K562 (cell line): ENCODE results near the gene IRF2BP2. TPM values are rescaled to one million over a fixed set of nuclear protein-coding genes. Genes with fewer than 3 reads are reported as not detected.

Experiments
- BACH1 ChIP-seq: fragments of 200-800 bp; sonication (Bioruptor generic); IDR thresholded peaks from 2 replicates; pipeline ENCODE4 v1.6.1; 2016; ENCODE audit warnings: missing genetic modification characterization, missing compliant biosample characterization
- EHMT2 ChIP-seq: fragments of 450-650 bp; IDR thresholded peaks from 2 replicates; pipeline ENCODE4 v1.6.1; 2018; ENCODE audit warnings: antibody characterized with exemption
- GATAD2A ChIP-seq: fragments of 450-650 bp; IDR thresholded peaks from 2 replicates; pipeline ENCODE4 v1.6.1; 2017
- HDAC2 ChIP-seq: fragments of 450-650 bp; IDR thresholded peaks from 2 replicates; pipeline ENCODE4 v1.6.1; 2016; ENCODE audit warnings: mild to moderate bottlenecking
- KDM2B ChIP-seq: fragments of 250-450 bp; sonication (Bioruptor Pico); IDR thresholded peaks from 2 replicates; pipeline ENCODE4 v1.8.0; 2021; ENCODE audit warnings: mild to moderate bottlenecking, moderate library complexity
- NFRKB ChIP-seq: fragments of 450-650 bp; IDR thresholded peaks from 2 replicates; pipeline ENCODE4 v1.6.1; 2016; ENCODE audit warnings: low read depth
- NR2F6 ChIP-seq: fragments of 450-650 bp; formaldehyde crosslinking; IDR thresholded peaks from 2 replicates; pipeline ENCODE4 v1.4.0; 2020; ENCODE audit warnings: mild to moderate bottlenecking
- RNF2 ChIP-seq: sonication (generic); IDR thresholded peaks from 2 replicates; pipeline ENCODE4 v1.6.1; 2016
- SMAD2 ChIP-seq: fragments of 150-350 bp; IDR thresholded peaks from 2 replicates; pipeline ENCODE4 v1.6.1; 2014; ENCODE audit warnings: low read depth, mild to moderate bottlenecking, low read length
- ZNF589 ChIP-seq: fragments of 200-800 bp; sonication (Bioruptor generic); IDR thresholded peaks from 2 replicates; pipeline ENCODE4 v1.6.1; 2016; ENCODE audit warnings: low read depth, missing genetic modification characterization, missing compliant biosample characterization
- polyA plus RNA-seq, 8 experiments: library from polyadenylated mRNA; depleted of rRNA in 4 of 8; stranded (reverse) in 5 of 8; unstranded in 3 of 8; fragments of >200 nt; fragmentation: Nextera tagmentation in 2 of 8; fragmentation: Illumina TruSeq in 1 of 8; extraction: Ambion mirVana in 2 of 8; extraction: Trizol in 1 of 8; gene quantifications; 2 replicates each; pipeline versions ENCODE4 v1.2.1 to v1.2.3, GENCODE V29; 2011 to 2014; ENCODE audit warnings: inconsistent platforms in 1 of 8, missing spikeins in 1 of 8
- total RNA-seq, 7 experiments: library from RNA; depleted of rRNA in 6 of 7; stranded (reverse); fragments of >200 nt in 6 of 7; fragmentation: Illumina TruSeq in 2 of 7; extraction: Trizol in 2 of 7; gene quantifications; 2 replicates each; pipeline versions ENCODE4 v1.2.1 to v1.2.3, GENCODE V29; 2011 to 2021; ENCODE audit warnings: low replicate concordance in 1 of 7
- TF ChIP-seq, protein P1 (sequence below), 3 experiments: fragments of 200-800 bp in 1 of 3; sonication (Bioruptor generic) in 1 of 3; sonication (generic) in 1 of 3; formaldehyde crosslinking in 1 of 3; IDR thresholded peaks; 2 replicates each; pipeline versions ENCODE4 v1.6.1 to v1.8.0; 2016 to 2022; ENCODE audit warnings: mild to moderate bottlenecking in 2 of 3, missing compliant biosample characterization in 2 of 3, missing genetic modification characterization in 2 of 3, missing genetic modification reagents in 1 of 3
- TF ChIP-seq, protein P2 (sequence below): sonication (generic); formaldehyde crosslinking; IDR thresholded peaks from 2 replicates; pipeline ENCODE4 v1.8.1; 2023; ENCODE audit warnings: missing genetic modification reagents, mild to moderate bottlenecking, borderline replicate concordance
- TF ChIP-seq, protein P3 (sequence below), 2 experiments: IDR thresholded peaks; 2 replicates each; pipeline ENCODE4 v1.6.1; 2011; ENCODE audit warnings: borderline replicate concordance in 1 of 2, control low read depth in 1 of 2, low read depth in 1 of 2, low read length in 1 of 2, mild to moderate bottlenecking in 1 of 2, mixed read lengths in 1 of 2, moderate library complexity in 1 of 2; ENCODE audit not compliant: insufficient read depth in 1 of 2, insufficient read length in 1 of 2, poor library complexity in 1 of 2, severe bottlenecking in 1 of 2; ENCODE audit errors: extremely low read depth in 1 of 2
- TF ChIP-seq, protein P4 (sequence below): sonication (generic); formaldehyde crosslinking; IDR thresholded peaks from 2 replicates; pipeline ENCODE4 v1.8.0; 2022; ENCODE audit warnings: mild to moderate bottlenecking, missing genetic modification reagents, borderline replicate concordance
- TF ChIP-seq, protein P5 (sequence below), 2 experiments: fragments of 200-800 bp in 1 of 2; sonication (Bioruptor generic) in 1 of 2; sonication (generic) in 1 of 2; formaldehyde crosslinking in 1 of 2; IDR thresholded peaks in 1 of 2; conservative IDR thresholded peaks in 1 of 2; 2 replicates each; pipeline versions ENCODE4 v1.5.0 to v1.6.1; 2016 to 2020; ENCODE audit warnings: missing compliant biosample characterization in 1 of 2, missing genetic modification characterization in 1 of 2, missing genetic modification reagents in 1 of 2

The IRF2BP2 gene
- total and polyA plus RNA-seq, 9 of the 15 experiments (the other 6 are each of a cell fraction or from before 2014, with no cell fraction given), result 7.7 to 68.6 (median 22.1) TPM

DNA sequence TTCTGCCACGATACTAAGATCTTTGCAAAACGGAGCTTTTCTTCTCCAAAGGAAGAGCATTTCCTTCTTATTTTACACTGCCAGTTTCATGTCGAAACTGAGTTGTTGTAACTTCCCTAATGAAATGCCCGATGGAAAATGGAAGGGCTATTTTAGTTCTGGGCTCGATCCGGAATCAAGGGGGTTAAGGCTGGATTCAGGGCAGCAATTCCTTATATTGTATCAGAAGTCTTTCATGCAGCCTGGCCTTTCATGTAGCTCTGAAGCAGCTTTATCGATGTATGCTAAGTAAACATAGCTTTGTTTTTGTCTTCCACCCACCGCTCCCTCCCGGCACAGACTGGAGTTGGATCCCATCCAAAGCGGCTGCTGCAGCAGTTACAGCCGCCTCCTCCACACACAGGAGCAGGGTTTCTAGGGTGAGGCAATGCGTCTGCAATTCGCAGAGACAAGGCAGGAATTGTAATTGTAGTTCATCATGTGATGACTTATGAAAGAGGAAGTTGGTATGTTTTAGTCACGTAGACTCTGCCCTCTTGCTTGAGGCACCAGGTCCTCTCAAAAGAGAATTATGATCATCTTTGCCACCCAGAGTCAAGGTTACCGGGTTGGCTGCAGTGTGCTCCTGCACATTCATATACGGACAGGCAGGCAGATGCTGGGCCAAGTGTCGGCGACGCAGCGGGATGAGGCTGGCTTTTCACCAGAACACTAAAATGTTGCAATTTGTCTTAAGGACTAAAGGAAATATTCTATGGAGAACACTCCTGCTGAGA lies 2.6 kb upstream of the IRF2BP2 start (continued):
- TF ChIP-seq, protein P1, sequence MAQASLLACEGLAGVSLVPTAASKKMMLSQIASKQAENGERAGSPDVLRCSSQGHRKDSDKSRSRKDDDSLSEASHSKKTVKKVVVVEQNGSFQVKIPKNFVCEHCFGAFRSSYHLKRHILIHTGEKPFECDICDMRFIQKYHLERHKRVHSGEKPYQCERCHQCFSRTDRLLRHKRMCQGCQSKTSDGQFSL (CRISPR knock-in tag; IDR thresholded peaks at IDR 0.05), result no peak
- TF ChIP-seq, protein P1 (tag; IDR thresholded peaks at IDR 0.05), result no peak
- TF ChIP-seq NR2F6 (CRISPR knock-in tag) (no peak), NFRKB (peak; percentile 87), KDM2B (CRISPR knock-in tag) (no peak), HDAC2 (peak; percentile 67), SMAD2 (no peak), ZNF589 (peak; percentile 73; the same call in 1 of the 2 replicates), RNF2 (peak; percentile 98), GATAD2A (no peak), EHMT2 (peak; percentile 11; the same call in 1 of the 2 replicates), BACH1 (tag) (peak; percentile 75)
- TF ChIP-seq, protein P2, sequence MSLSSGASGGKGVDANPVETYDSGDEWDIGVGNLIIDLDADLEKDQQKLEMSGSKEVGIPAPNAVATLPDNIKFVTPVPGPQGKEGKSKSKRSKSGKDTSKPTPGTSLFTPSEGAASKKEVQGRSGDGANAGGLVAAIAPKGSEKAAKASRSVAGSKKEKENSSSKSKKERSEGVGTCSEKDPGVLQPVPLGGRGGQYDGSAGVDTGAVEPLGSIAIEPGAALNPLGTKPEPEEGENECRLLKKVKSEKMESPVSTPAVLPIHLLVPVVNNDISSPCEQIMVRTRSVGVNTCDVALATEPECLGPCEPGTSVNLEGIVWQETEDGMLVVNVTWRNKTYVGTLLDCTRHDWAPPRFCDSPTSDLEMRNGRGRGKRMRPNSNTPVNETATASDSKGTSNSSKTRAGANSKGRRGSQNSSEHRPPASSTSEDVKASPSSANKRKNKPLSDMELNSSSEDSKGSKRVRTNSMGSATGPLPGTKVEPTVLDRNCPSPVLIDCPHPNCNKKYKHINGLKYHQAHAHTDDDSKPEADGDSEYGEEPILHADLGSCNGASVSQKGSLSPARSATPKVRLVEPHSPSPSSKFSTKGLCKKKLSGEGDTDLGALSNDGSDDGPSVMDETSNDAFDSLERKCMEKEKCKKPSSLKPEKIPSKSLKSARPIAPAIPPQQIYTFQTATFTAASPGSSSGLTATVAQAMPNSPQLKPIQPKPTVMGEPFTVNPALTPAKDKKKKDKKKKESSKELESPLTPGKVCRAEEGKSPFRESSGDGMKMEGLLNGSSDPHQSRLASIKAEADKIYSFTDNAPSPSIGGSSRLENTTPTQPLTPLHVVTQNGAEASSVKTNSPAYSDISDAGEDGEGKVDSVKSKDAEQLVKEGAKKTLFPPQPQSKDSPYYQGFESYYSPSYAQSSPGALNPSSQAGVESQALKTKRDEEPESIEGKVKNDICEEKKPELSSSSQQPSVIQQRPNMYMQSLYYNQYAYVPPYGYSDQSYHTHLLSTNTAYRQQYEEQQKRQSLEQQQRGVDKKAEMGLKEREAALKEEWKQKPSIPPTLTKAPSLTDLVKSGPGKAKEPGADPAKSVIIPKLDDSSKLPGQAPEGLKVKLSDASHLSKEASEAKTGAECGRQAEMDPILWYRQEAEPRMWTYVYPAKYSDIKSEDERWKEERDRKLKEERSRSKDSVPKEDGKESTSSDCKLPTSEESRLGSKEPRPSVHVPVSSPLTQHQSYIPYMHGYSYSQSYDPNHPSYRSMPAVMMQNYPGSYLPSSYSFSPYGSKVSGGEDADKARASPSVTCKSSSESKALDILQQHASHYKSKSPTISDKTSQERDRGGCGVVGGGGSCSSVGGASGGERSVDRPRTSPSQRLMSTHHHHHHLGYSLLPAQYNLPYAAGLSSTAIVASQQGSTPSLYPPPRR (CRISPR knock-in tag), result no peak; the same call in 1 of the 2 replicates
- TF ChIP-seq, protein P3, sequence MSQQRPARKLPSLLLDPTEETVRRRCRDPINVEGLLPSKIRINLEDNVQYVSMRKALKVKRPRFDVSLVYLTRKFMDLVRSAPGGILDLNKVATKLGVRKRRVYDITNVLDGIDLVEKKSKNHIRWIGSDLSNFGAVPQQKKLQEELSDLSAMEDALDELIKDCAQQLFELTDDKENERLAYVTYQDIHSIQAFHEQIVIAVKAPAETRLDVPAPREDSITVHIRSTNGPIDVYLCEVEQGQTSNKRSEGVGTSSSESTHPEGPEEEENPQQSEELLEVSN (IDR thresholded peaks at IDR 0.05; ENCODE audit: borderline replicate concordance in 1 of 2, extremely low read depth in 1 of 2, insufficient read depth in 1 of 2, insufficient read length in 1 of 2, low read depth in 1 of 2, low read length in 1 of 2, poor library complexity in 1 of 2, severe bottlenecking in 1 of 2), result peak; percentile 10 to 48
- TF ChIP-seq, protein P4, sequence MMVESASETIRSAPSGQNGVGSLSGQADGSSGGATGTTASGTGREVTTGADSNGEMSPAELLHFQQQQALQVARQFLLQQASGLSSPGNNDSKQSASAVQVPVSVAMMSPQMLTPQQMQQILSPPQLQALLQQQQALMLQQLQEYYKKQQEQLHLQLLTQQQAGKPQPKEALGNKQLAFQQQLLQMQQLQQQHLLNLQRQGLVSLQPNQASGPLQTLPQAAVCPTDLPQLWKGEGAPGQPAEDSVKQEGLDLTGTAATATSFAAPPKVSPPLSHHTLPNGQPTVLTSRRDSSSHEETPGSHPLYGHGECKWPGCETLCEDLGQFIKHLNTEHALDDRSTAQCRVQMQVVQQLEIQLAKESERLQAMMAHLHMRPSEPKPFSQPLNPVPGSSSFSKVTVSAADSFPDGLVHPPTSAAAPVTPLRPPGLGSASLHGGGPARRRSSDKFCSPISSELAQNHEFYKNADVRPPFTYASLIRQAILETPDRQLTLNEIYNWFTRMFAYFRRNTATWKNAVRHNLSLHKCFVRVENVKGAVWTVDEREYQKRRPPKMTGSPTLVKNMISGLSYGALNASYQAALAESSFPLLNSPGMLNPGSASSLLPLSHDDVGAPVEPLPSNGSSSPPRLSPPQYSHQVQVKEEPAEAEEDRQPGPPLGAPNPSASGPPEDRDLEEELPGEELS (CRISPR knock-in tag), result 0 out of 2 replicates have a peak, but pooled peaks have one; percentile 15
- TF ChIP-seq, protein P5, sequence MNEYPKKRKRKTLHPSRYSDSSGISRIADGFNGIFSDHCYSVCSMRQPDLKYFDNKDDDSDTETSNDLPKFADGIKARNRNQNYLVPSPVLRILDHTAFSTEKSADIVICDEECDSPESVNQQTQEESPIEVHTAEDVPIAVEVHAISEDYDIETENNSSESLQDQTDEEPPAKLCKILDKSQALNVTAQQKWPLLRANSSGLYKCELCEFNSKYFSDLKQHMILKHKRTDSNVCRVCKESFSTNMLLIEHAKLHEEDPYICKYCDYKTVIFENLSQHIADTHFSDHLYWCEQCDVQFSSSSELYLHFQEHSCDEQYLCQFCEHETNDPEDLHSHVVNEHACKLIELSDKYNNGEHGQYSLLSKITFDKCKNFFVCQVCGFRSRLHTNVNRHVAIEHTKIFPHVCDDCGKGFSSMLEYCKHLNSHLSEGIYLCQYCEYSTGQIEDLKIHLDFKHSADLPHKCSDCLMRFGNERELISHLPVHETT (CRISPR knock-in tag; conservative IDR thresholded peaks at IDR 0.05 in 1 of 2, IDR thresholded peaks at IDR 0.05 in 1 of 2), result peak in 1 of 2 experiments; percentile 76; a peak in 1 of 4 replicates
